Panc1 (cell line): ENCODE measurements around the gene AGAP1. TPM values are rescaled to one million over a fixed set of nuclear protein-coding genes. Genes with fewer than 3 reads are reported as not detected.

Source experiments
- ATAC-seq: fragments of 200-7000 bp; cut with Tn5 transposase; 2 replicates; pipeline ENCODE4 v1.9.1; 2020; ENCODE audit warnings: mild to moderate bottlenecking, moderate library complexity
- BruUV-seq: library from RNA; stranded (reverse); fragments of 400-500 nt; replicated peaks from 2 replicates; lab custom pipeline; 2021; lab: Mats Ljungman, UMichigan
- CTCF ChIA-PET: fragments of 300-600 bp; sonication (Branson Sonifier 250); formaldehyde crosslinking; loops from one replicate; lab custom pipeline; 2022; ENCODE audit warnings: antibody characterized with exemption; lab: Charles Lee
- POLR2A ChIA-PET: fragments of 300-600 bp; sonication (Branson Sonifier 250); formaldehyde crosslinking; loops from one replicate; lab custom pipeline; 2022; ENCODE audit warnings: antibody characterized with exemption; lab: Charles Lee
- DNase-seq: peaks from one replicate; pipeline ENCODE4 v3.0.0-alpha.2; 2010; ENCODE audit warnings: low read depth, low spot score
- H3K27ac ChIP-seq: 2 replicates; pipeline ENCODE4 v1.5.1; 2011; ENCODE audit warnings: mild to moderate bottlenecking, low read length, inconsistent platforms
- H3K27me3 ChIP-seq: fragments of 200-500 bp; sonication (Bioruptor generic); 2 replicates; pipeline ENCODE4 v1.6.0; 2014; ENCODE audit warnings: low read length, inconsistent platforms; ENCODE audit not compliant: control insufficient read depth, insufficient read depth
- H3K36me3 ChIP-seq: fragments of 200-500 bp; sonication (Bioruptor generic); 2 replicates; pipeline ENCODE4 v1.5.1; 2014; ENCODE audit warnings: inconsistent platforms, mild to moderate bottlenecking, low read length, moderate library complexity; ENCODE audit not compliant: control insufficient read depth, insufficient read depth
- H3K4me1 ChIP-seq: 2 replicates; pipeline ENCODE4 v1.5.1; 2011; ENCODE audit warnings: inconsistent platforms, mild to moderate bottlenecking, low read length, moderate library complexity; ENCODE audit not compliant: control insufficient read depth, insufficient read depth
- H3K4me3 ChIP-seq, 2 experiments: 2 replicates each; pipeline ENCODE4 v1.5.1; 2011 to 2012; ENCODE audit warnings: low read depth in 2 of 2, low read length in 2 of 2, mild to moderate bottlenecking in 2 of 2, inconsistent platforms in 1 of 2, moderate library complexity in 1 of 2
- H3K9me3 ChIP-seq: fragments of 200-500 bp; sonication (Bioruptor generic); 2 replicates; pipeline ENCODE4 v1.5.1; 2014; ENCODE audit warnings: low read depth, mild to moderate bottlenecking, inconsistent platforms, low read length, moderate library complexity; ENCODE audit not compliant: control insufficient read depth, insufficient read depth
- CTCF ChIP-seq: fragments of 450-650 bp; IDR thresholded peaks from 2 replicates; pipeline ENCODE4 v1.5.1; 2017; ENCODE audit warnings: mild to moderate bottlenecking
- POLR2AphosphoS5 ChIP-seq: IDR thresholded peaks from 2 replicates; pipeline ENCODE4 v1.6.1; 2012; ENCODE audit warnings: mild to moderate bottlenecking, low read depth, low read length, moderate library complexity
- REST ChIP-seq, 2 experiments: IDR thresholded peaks; 2 replicates each; pipeline ENCODE4 v1.6.1; 2011 to 2012; ENCODE audit warnings: low read depth in 2 of 2, control low read depth in 1 of 2, low read length in 1 of 2, mild to moderate bottlenecking in 1 of 2, moderate library complexity in 1 of 2; ENCODE audit not compliant: insufficient read depth in 1 of 2
- SIN3A ChIP-seq: IDR thresholded peaks from 2 replicates; pipeline ENCODE4 v1.6.1; 2012; ENCODE audit warnings: low read depth, mild to moderate bottlenecking, low read length, moderate library complexity, borderline replicate concordance; ENCODE audit not compliant: insufficient read depth
- TCF7L2 ChIP-seq: IDR thresholded peaks from 2 replicates; pipeline ENCODE4 v1.6.1; 2011; ENCODE audit warnings: mild to moderate bottlenecking, low read depth, low read length, inconsistent platforms
- in situ Hi-C: cut with HindIII; loops from 2 replicates; pipeline ENCODE4 v1.10.0; 2016; ENCODE audit warnings: low sequenced_read_pairs, low pct_unique_long_range_greater_than_20kb
- intact Hi-C: fragments of 100-400 bp; cut with micrococcal nuclease; formaldehyde crosslinking; loops from one replicate; pipeline ENCODE4 v1.10.0; 2022; ENCODE audit not compliant: unreplicated experiment
- total RNA-seq: library from RNA; stranded (reverse); gene quantifications from one replicate; pipeline ENCODE4 v1.2.1, GENCODE V29; 2021; ENCODE audit not compliant: unreplicated experiment

AGAP1 gene
- total RNA-seq, 1 experiment from 2014 or later: 38.9 TPM

- ATAC-seq (no peak), DNase-seq (no peak)
- H3K36me3 ChIP-seq: no peaks in the 10 kb centered on the region; the same call in 1 of the 2 replicates
- peaks cover 7% of the 10 kb centered on the region for H3K4me1 ChIP-seq
- in situ Hi-C loops (no loop called here), intact Hi-C loops (no loop called here)
- H3K4me3 ChIP-seq: no peak overlapping the region
- no peaks in the 10 kb centered on the region for H3K9me3 ChIP-seq
- no peak for TF ChIP-seq SIN3A
- TF ChIP-seq TCF7L2: no peak
- TF ChIP-seq CTCF: no peak
- TF ChIP-seq REST (IDR thresholded peaks at IDR 0.05; ENCODE audit: insufficient read depth in 1 of 2, low read depth in 2 of 2, low read length in 1 of 2): no peak
- no peak for TF ChIP-seq POLR2AphosphoS5
- CTCF ChIA-PET: no interaction called here
- POLR2A ChIA-PET: no interaction called here
- H3K27me3 ChIP-seq: no peaks in the 10 kb centered on the region
- no TSS peak for BruUV-seq
- no peak overlapping the region for H3K27ac ChIP-seq
Measured at GRCh38 chr2:235707411-235708096, 213.7 kb downstream of the AGAP1 start.

GRCh38 chr2:235709124-235709813 is 215.4 kb downstream of the AGAP1 start:
- H3K36me3 ChIP-seq: no peaks in the 10 kb centered on the region; the same call in 1 of the 2 replicates
- TF ChIP-seq CTCF (no peak), SIN3A (no peak), TCF7L2 (no peak), REST (IDR thresholded peaks at IDR 0.05; ENCODE audit: insufficient read depth in 1 of 2, low read depth in 2 of 2, low read length in 1 of 2) (no peak), POLR2AphosphoS5 (no peak)
- ChIA-PET CTCF (interaction anchor here (0.8 kb wide), 1 partner anchor 275 kb away, joined by 3 read pairs; no protein-coding TSS in a partner anchor), POLR2A (no interaction called here)
- H3K4me1 ChIP-seq: peaks cover 4% of the 10 kb centered on the region; the same call in 1 of the 2 replicates
- no peak overlapping the region for H3K27ac ChIP-seq
- BruUV-seq: no TSS peak
- in situ Hi-C loops: no loop called here
- no peaks in the 10 kb centered on the region for H3K27me3 ChIP-seq
- intact Hi-C loops: no loop called here
- H3K9me3 ChIP-seq: no peaks in the 10 kb centered on the region
- no peak overlapping the region for H3K4me3 ChIP-seq
- DNase-seq (no peak), ATAC-seq (peak; percentile 55; the same call in 1 of the 2 replicates)
